Measurements from ENCODE around the gene RTL1.

The RTL1 gene

GRCh38 chr14:100849115-100849781 is 54.3 kb downstream of the RTL1 start:
- Histone ChIP-seq H3K9me3 (ENCODE audit: insufficient read depth, low read depth, low read length) (no peaks in the 10 kb centered on the region), H3K36me3 (ENCODE audit: insufficient read depth, low read depth, low read length) (no peaks in the 10 kb centered on the region), H3K9ac (ENCODE audit: low read depth, low read length) (no peak overlapping the region), H3K27ac (ENCODE audit: low read length) (no peak overlapping the region), H3K27me3 (ENCODE audit: insufficient read depth, low read length) (no peaks in the 10 kb centered on the region), H3K4me3 (ENCODE audit: low read length) (no peak overlapping the region), H3K4me1 (ENCODE audit: insufficient read depth, low read length) (no peaks in the 10 kb centered on the region)

GRCh38 chr14:100846309-100846859 is 57.1 kb downstream of the RTL1 start:
- H3K4me3 ChIP-seq (ENCODE audit: low read length): no peak overlapping the region
- no peak overlapping the region for H3K27ac ChIP-seq (ENCODE audit: low read length)
- no peaks in the 10 kb centered on the region for H3K36me3 ChIP-seq (ENCODE audit: insufficient read depth, low read depth, low read length)
- H3K4me1 ChIP-seq (ENCODE audit: insufficient read depth, low read length): peaks cover 5% of the 10 kb centered on the region; the same call in 1 of the 2 replicates
- no peaks in the 10 kb centered on the region for H3K9me3 ChIP-seq (ENCODE audit: insufficient read depth, low read depth, low read length)
- H3K9ac ChIP-seq (ENCODE audit: low read depth, low read length): no peak overlapping the region
- no peaks in the 10 kb centered on the region for H3K27me3 ChIP-seq (ENCODE audit: insufficient read depth, low read length)

- no peak overlapping the region for H3K4me3 ChIP-seq (ENCODE audit: low read length)
- no peak overlapping the region for H3K9ac ChIP-seq (ENCODE audit: low read depth, low read length)
- H3K4me1 ChIP-seq (ENCODE audit: insufficient read depth, low read length): peaks cover 12% of the 10 kb centered on the region; the same call in 1 of the 2 replicates
- H3K27me3 ChIP-seq (ENCODE audit: insufficient read depth, low read length): no peaks in the 10 kb centered on the region
- no peaks in the 10 kb centered on the region for H3K36me3 ChIP-seq (ENCODE audit: insufficient read depth, low read depth, low read length)
- H3K27ac ChIP-seq (ENCODE audit: low read length): no peak overlapping the region
- H3K9me3 ChIP-seq (ENCODE audit: insufficient read depth, low read depth, low read length): no peaks in the 10 kb centered on the region
Observed at GRCh38 chr14:100845341-100845740, 58.2 kb downstream of the RTL1 start.

GRCh38 chr14:100844846-100845245 is 58.7 kb downstream of the RTL1 start:
- H3K4me1 ChIP-seq (ENCODE audit: insufficient read depth, low read length): peaks cover 15% of the 10 kb centered on the region; the same call in 1 of the 2 replicates
- no peak overlapping the region for H3K27ac ChIP-seq (ENCODE audit: low read length)
- no peak overlapping the region for H3K9ac ChIP-seq (ENCODE audit: low read depth, low read length)
- no peaks in the 10 kb centered on the region; the same call in 1 of the 2 replicates for H3K27me3 ChIP-seq (ENCODE audit: insufficient read depth, low read length)
- no peaks in the 10 kb centered on the region for H3K36me3 ChIP-seq (ENCODE audit: insufficient read depth, low read depth, low read length)
- no peaks in the 10 kb centered on the region for H3K9me3 ChIP-seq (ENCODE audit: insufficient read depth, low read depth, low read length)
- H3K4me3 ChIP-seq (ENCODE audit: low read length): no peak overlapping the region

GRCh38 chr14:100844421-100844820 is 59.1 kb downstream of the RTL1 start:
- no peaks in the 10 kb centered on the region for H3K9me3 ChIP-seq (ENCODE audit: insufficient read depth, low read depth, low read length)
- no peak overlapping the region for H3K27ac ChIP-seq (ENCODE audit: low read length)
- H3K36me3 ChIP-seq (ENCODE audit: insufficient read depth, low read depth, low read length): no peaks in the 10 kb centered on the region
- peaks cover 18% of the 10 kb centered on the region; the same call in 1 of the 2 replicates for H3K4me1 ChIP-seq (ENCODE audit: insufficient read depth, low read length)
- no peak overlapping the region for H3K9ac ChIP-seq (ENCODE audit: low read depth, low read length)
- H3K27me3 ChIP-seq (ENCODE audit: insufficient read depth, low read length): no peaks in the 10 kb centered on the region; the same call in 1 of the 2 replicates
- H3K4me3 ChIP-seq (ENCODE audit: low read length): no peak overlapping the region

- H3K9me3 ChIP-seq (ENCODE audit: insufficient read depth, low read depth, low read length): no peaks in the 10 kb centered on the region
- H3K36me3 ChIP-seq (ENCODE audit: insufficient read depth, low read depth, low read length): no peaks in the 10 kb centered on the region
- H3K27me3 ChIP-seq (ENCODE audit: insufficient read depth, low read length): no peaks in the 10 kb centered on the region; the same call in 1 of the 2 replicates
- H3K27ac ChIP-seq (ENCODE audit: low read length): no peak overlapping the region
- H3K9ac ChIP-seq (ENCODE audit: low read depth, low read length): no peak overlapping the region
- H3K4me3 ChIP-seq (ENCODE audit: low read length): no peak overlapping the region
- peaks cover 22% of the 10 kb centered on the region; the same call in 1 of the 2 replicates for H3K4me1 ChIP-seq (ENCODE audit: insufficient read depth, low read length)
Observed at GRCh38 chr14:100844082-100844408, 59.5 kb downstream of the RTL1 start.

GRCh38 chr14:100842799-100843198 is 60.7 kb downstream of the RTL1 start:
- H3K27ac ChIP-seq (ENCODE audit: low read length): no peak overlapping the region
- no peaks in the 10 kb centered on the region for H3K9me3 ChIP-seq (ENCODE audit: insufficient read depth, low read depth, low read length)
- no peak overlapping the region for H3K9ac ChIP-seq (ENCODE audit: low read depth, low read length)
- peaks cover 25% of the 10 kb centered on the region; the same call in 1 of the 2 replicates for H3K4me1 ChIP-seq (ENCODE audit: insufficient read depth, low read length)
- H3K27me3 ChIP-seq (ENCODE audit: insufficient read depth, low read length): no peaks in the 10 kb centered on the region; the same call in 1 of the 2 replicates
- no peaks in the 10 kb centered on the region for H3K36me3 ChIP-seq (ENCODE audit: insufficient read depth, low read depth, low read length)
- H3K4me3 ChIP-seq (ENCODE audit: low read length): no peak overlapping the region

GRCh38 chr14:100841761-100842403 is 61.6 kb downstream of the RTL1 start:
- Histone ChIP-seq H3K27ac (ENCODE audit: low read length) (no peak overlapping the region), H3K9me3 (ENCODE audit: insufficient read depth, low read depth, low read length) (no peaks in the 10 kb centered on the region), H3K4me3 (ENCODE audit: low read length) (no peak overlapping the region), H3K36me3 (ENCODE audit: insufficient read depth, low read depth, low read length) (no peaks in the 10 kb centered on the region), H3K4me1 (ENCODE audit: insufficient read depth, low read length) (peaks cover 25% of the 10 kb centered on the region; the same call in 1 of the 2 replicates), H3K9ac (ENCODE audit: low read depth, low read length) (no peak overlapping the region), H3K27me3 (ENCODE audit: insufficient read depth, low read length) (no peaks in the 10 kb centered on the region; the same call in 1 of the 2 replicates)

GRCh38 chr14:100841066-100841760 is 62.3 kb downstream of the RTL1 start:
- Histone ChIP-seq H3K36me3 (ENCODE audit: insufficient read depth, low read depth, low read length) (no peaks in the 10 kb centered on the region), H3K9ac (ENCODE audit: low read depth, low read length) (no peak overlapping the region; the same call in 1 of the 2 replicates), H3K27ac (ENCODE audit: low read length) (no peak overlapping the region), H3K4me1 (ENCODE audit: insufficient read depth, low read length) (peaks cover 25% of the 10 kb centered on the region; the same call in 1 of the 2 replicates), H3K27me3 (ENCODE audit: insufficient read depth, low read length) (no peaks in the 10 kb centered on the region; the same call in 1 of the 2 replicates), H3K9me3 (ENCODE audit: insufficient read depth, low read depth, low read length) (no peaks in the 10 kb centered on the region), H3K4me3 (ENCODE audit: low read length) (no peak overlapping the region)

GRCh38 chr14:100840286-100841065 is 63.0 kb downstream of the RTL1 start:
- Histone ChIP-seq H3K9ac (ENCODE audit: low read depth, low read length) (peak overlapping the region; percentile 21; the same call in 1 of the 2 replicates), H3K36me3 (ENCODE audit: insufficient read depth, low read depth, low read length) (no peaks in the 10 kb centered on the region), H3K27ac (ENCODE audit: low read length) (no peak overlapping the region), H3K27me3 (ENCODE audit: insufficient read depth, low read length) (no peaks in the 10 kb centered on the region; the same call in 1 of the 2 replicates), H3K4me1 (ENCODE audit: insufficient read depth, low read length) (peaks cover 25% of the 10 kb centered on the region; the same call in 1 of the 2 replicates), H3K9me3 (ENCODE audit: insufficient read depth, low read depth, low read length) (no peaks in the 10 kb centered on the region), H3K4me3 (ENCODE audit: low read length) (no peak overlapping the region; the same call in 1 of the 2 replicates)

GRCh38 chr14:100839681-100840111 is 63.8 kb downstream of the RTL1 start:
- Histone ChIP-seq H3K9ac (ENCODE audit: low read depth, low read length) (peak overlapping the region; percentile 21; the same call in 1 of the 2 replicates), H3K27ac (ENCODE audit: low read length) (no peak overlapping the region)

More at GRCh38 chr14:100839681-100840111, 63.8 kb downstream of the RTL1 start:
- H3K27me3 ChIP-seq (ENCODE audit: insufficient read depth, low read length): no peaks in the 10 kb centered on the region; the same call in 1 of the 2 replicates
- H3K4me1 ChIP-seq (ENCODE audit: insufficient read depth, low read length): peaks cover 25% of the 10 kb centered on the region; the same call in 1 of the 2 replicates
- H3K36me3 ChIP-seq (ENCODE audit: insufficient read depth, low read depth, low read length): no peaks in the 10 kb centered on the region
- H3K9me3 ChIP-seq (ENCODE audit: insufficient read depth, low read depth, low read length): no peaks in the 10 kb centered on the region
- no peak overlapping the region for H3K4me3 ChIP-seq (ENCODE audit: low read length)

Data from iPS-20b (cell line).